Endothelial cell of umbilical vein (primary cell): ENCODE data around the gene EME2. TPM values are rescaled to one million over a fixed set of nuclear protein-coding genes. Genes with fewer than 3 reads are reported as not detected.

ENCODE experiments used
- BruUV-seq: library from RNA; stranded (reverse); fragments of 400-500 nt; replicated peaks from 2 replicates; lab custom pipeline; 2021; lab: Mats Ljungman, UMichigan
- CTCF ChIA-PET: fragments of 300-600, 350-600 bp; sonication (Branson Sonifier 250); formaldehyde crosslinking; loops from one replicate; lab custom pipeline; 2021; ENCODE audit warnings: antibody characterized with exemption, inconsistent platforms; lab: Charles Lee
- POLR2A ChIA-PET: fragments of 300-600, 350-600 bp; sonication (Branson Sonifier 250); formaldehyde crosslinking; loops from one replicate; lab custom pipeline; 2021; ENCODE audit warnings: antibody characterized with exemption, inconsistent platforms; lab: Charles Lee
- DNase-seq: peaks from one replicate; pipeline ENCODE4 v3.0.0-alpha.2; 2011; ENCODE audit warnings: low read depth, low spot score
- FAIRE-seq: peaks from 2 replicates; lab custom pipeline; 2011; peaks lifted over from hg19 to GRCh38; lab: Jason Lieb, UNC
- H2AFZ ChIP-seq: 2 replicates; pipeline ENCODE4 v1.6.0; 2012; ENCODE audit warnings: low read depth, low read length, control low read depth, inconsistent platforms
- H3K27ac ChIP-seq: 2 replicates; pipeline ENCODE4 v1.5.1; 2011; ENCODE audit warnings: low read depth, mild to moderate bottlenecking, control low read depth, low read length, moderate library complexity; ENCODE audit not compliant: insufficient read depth
- H3K27me3 ChIP-seq, 2 experiments: 2 replicates each; pipeline versions ENCODE4 v1.6.0 to v1.6.1; 2011; ENCODE audit warnings: low read length in 2 of 2, mixed read lengths in 1 of 2; ENCODE audit not compliant: control insufficient read depth in 2 of 2, insufficient read depth in 2 of 2
- H3K36me3 ChIP-seq, 2 experiments: 2 replicates in 1 of 2; 3 replicates in 1 of 2; pipeline ENCODE4 v1.5.1; 2011; ENCODE audit warnings: low read length in 2 of 2, mild to moderate bottlenecking in 1 of 2, moderate library complexity in 1 of 2; ENCODE audit not compliant: control insufficient read depth in 2 of 2, insufficient read depth in 2 of 2; ENCODE audit errors: extremely low read depth in 1 of 2
- H3K4me1 ChIP-seq: 3 replicates; pipeline ENCODE4 v1.5.1; 2011; ENCODE audit warnings: mild to moderate bottlenecking, low read length; ENCODE audit not compliant: control insufficient read depth, insufficient read depth; ENCODE audit errors: extremely low read depth
- H3K4me2 ChIP-seq: 2 replicates; pipeline ENCODE4 v1.6.1; 2011; ENCODE audit warnings: low read length, control low read depth, mixed read lengths; ENCODE audit not compliant: insufficient read depth
- H3K4me3 ChIP-seq, 3 experiments: fragments of 200-600 bp in 1 of 3; sonication (generic), shearing (Covaris generic) in 1 of 3; replicated peaks in 1 of 3; 2 replicates each; pipeline ENCODE4 v1.5.1; 2011 to 2016; ENCODE audit warnings: control low read depth in 3 of 3, low read length in 3 of 3, mild to moderate bottlenecking in 2 of 3, inconsistent platforms in 1 of 3, low read depth in 1 of 3, moderate library complexity in 1 of 3; ENCODE audit not compliant: insufficient read depth in 1 of 3
- H3K79me2 ChIP-seq: 2 replicates; pipeline ENCODE4 v1.6.0; 2012; ENCODE audit warnings: low read length, inconsistent platforms; ENCODE audit not compliant: control insufficient read depth, insufficient read depth
- H3K9ac ChIP-seq: replicated peaks from 2 replicates; pipeline ENCODE3; 2011; ENCODE audit warnings: low read length, control low read depth; ENCODE audit not compliant: insufficient read depth; ENCODE audit errors: extremely low read depth
- H3K9me1 ChIP-seq: replicated peaks from 3 replicates; pipeline ENCODE4 v1.6.0; 2011; ENCODE audit warnings: mild to moderate bottlenecking, low read length; ENCODE audit not compliant: control insufficient read depth, insufficient read depth; ENCODE audit errors: extremely low read depth
- H3K9me3 ChIP-seq: replicated peaks from 2 replicates; pipeline ENCODE4 v1.5.1; 2012; ENCODE audit warnings: low read length, inconsistent platforms; ENCODE audit not compliant: control insufficient read depth, insufficient read depth
- H4K20me1 ChIP-seq: replicated peaks from 2 replicates; pipeline ENCODE3; 2011; ENCODE audit warnings: mild to moderate bottlenecking, low read length; ENCODE audit not compliant: control insufficient read depth, insufficient read depth; ENCODE audit errors: extremely low read depth
- GATA2 ChIP-seq: IDR thresholded peaks from 2 replicates; pipeline ENCODE4 v1.7.0; 2011; ENCODE audit warnings: low read depth, mild to moderate bottlenecking, moderate library complexity, mixed read lengths, low read length; ENCODE audit not compliant: insufficient read length, insufficient read depth
- POLR2AphosphoS5 ChIP-seq: IDR thresholded peaks from 2 replicates; pipeline ENCODE4 v1.6.1; 2012; ENCODE audit warnings: low read depth, mild to moderate bottlenecking, control low read depth, low read length, moderate library complexity; ENCODE audit not compliant: insufficient read depth
- dilution Hi-C: fragments of 300-500 bp; cut with MboI; formaldehyde crosslinking; loops from one replicate; pipeline ENCODE4 v1.15.0; 2019; ENCODE audit warnings: low sequenced_read_pairs; ENCODE audit not compliant: extremely low pct_ligation_motif_present
- intact Hi-C: fragments of 100-400 bp; cut with micrococcal nuclease; formaldehyde crosslinking; loops from one replicate; pipeline ENCODE4 v1.10.0; 2022
- polyA plus RNA-seq, 4 experiments: library from polyadenylated mRNA; depleted of rRNA in 3 of 4; stranded (reverse) in 3 of 4; unstranded in 1 of 4; fragments of >200 nt; gene quantifications; 2 replicates each; pipeline versions ENCODE4 v1.2.1 to v1.2.3, GENCODE V29; 2011 to 2012; ENCODE audit warnings: missing spikeins in 1 of 4
- total RNA-seq: library from RNA; stranded (reverse); gene quantifications from 2 replicates; pipeline ENCODE4 v1.2.3, GENCODE V29; 2021
- TF ChIP-seq, protein P1 (sequence below): IDR thresholded peaks from 2 replicates; pipeline ENCODE4 v1.6.1; 2011; ENCODE audit not compliant: insufficient read depth, insufficient read length
- TF ChIP-seq, protein P2 (sequence below), 2 donors: IDR thresholded peaks; 1 replicate in 1 of 2; 2 replicates in 1 of 2; pipeline ENCODE4 v1.5.1; 2011; ENCODE audit warnings: low read length in 2 of 2, mild to moderate bottlenecking in 2 of 2, moderate library complexity in 2 of 2, control low read depth in 1 of 2, inconsistent platforms in 1 of 2, low read depth in 1 of 2; ENCODE audit not compliant: insufficient read depth in 1 of 2; ENCODE audit errors: extremely low read depth in 1 of 2

The EME2 gene
- total and polyA plus RNA-seq, 2 donors (not counting 3 experiments of a cell fraction or from before 2014, with no cell fraction given) = 9.7 to 21.4 TPM

DNA sequence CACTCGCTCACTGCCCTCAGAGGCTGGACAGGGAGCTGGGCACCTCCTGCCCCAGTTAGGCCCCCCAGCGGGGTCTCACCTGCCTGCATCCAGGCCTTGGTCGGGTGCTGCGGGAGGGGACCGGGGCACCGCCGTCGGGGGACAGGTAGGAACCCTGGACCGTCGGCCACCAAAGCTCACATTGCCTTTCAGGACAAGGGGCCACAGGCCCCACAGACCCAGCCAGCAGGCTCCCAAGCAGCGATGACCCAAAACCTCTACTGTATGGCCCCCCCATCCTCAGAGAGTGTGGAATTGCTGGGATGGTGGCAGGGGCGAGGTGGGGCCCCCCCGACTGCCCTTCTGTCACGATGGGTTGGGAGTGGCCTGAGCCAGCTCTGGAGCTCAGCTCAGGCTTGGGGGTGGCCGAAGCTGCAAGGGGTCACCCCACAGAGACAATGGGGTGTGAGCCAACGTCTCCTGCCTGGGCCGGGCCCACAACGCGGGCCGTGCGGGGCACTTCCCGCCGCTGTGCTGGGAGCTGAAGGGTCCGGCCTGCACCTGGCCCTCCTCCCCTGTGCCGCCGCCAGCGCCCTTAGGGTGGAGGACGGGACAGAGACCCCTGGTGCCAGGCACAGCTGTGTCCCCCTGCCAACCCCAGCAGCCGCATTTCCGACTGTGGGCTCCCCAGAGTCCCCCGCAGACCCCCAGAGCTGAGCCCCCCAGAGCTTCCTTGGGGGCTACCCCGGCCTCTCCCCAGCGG is 20.4 kb downstream of the EME2 start:
- Histone ChIP-seq H3K9me1 (no peaks in the 10 kb centered on the region), H3K79me2 (no peaks in the 10 kb centered on the region), H3K4me1 (no peaks in the 10 kb centered on the region), H3K4me2 (no peak overlapping the region), H3K36me3 (peaks cover 0 to 8% of the 10 kb centered on the region in 2 experiments), H3K9me3 (no peaks in the 10 kb centered on the region), H3K4me3 (no peak overlapping the region), H2AFZ (no peak overlapping the region), H3K9ac (no peak overlapping the region), H3K27ac (no peak overlapping the region), H3K27me3 (no peaks in the 10 kb centered on the region), H4K20me1 (no peaks in the 10 kb centered on the region)
- dilution Hi-C loops = no loop called here
- CTCF ChIA-PET = no interaction called here
- BruUV-seq = no TSS peak
- FAIRE-seq (no peak), DNase-seq (no peak)
- TF ChIP-seq POLR2AphosphoS5 (no peak), GATA2 (no peak)
- TF ChIP-seq, protein P1, sequence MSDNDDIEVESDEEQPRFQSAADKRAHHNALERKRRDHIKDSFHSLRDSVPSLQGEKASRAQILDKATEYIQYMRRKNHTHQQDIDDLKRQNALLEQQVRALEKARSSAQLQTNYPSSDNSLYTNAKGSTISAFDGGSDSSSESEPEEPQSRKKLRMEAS = no peak
- TF ChIP-seq, protein P2, sequence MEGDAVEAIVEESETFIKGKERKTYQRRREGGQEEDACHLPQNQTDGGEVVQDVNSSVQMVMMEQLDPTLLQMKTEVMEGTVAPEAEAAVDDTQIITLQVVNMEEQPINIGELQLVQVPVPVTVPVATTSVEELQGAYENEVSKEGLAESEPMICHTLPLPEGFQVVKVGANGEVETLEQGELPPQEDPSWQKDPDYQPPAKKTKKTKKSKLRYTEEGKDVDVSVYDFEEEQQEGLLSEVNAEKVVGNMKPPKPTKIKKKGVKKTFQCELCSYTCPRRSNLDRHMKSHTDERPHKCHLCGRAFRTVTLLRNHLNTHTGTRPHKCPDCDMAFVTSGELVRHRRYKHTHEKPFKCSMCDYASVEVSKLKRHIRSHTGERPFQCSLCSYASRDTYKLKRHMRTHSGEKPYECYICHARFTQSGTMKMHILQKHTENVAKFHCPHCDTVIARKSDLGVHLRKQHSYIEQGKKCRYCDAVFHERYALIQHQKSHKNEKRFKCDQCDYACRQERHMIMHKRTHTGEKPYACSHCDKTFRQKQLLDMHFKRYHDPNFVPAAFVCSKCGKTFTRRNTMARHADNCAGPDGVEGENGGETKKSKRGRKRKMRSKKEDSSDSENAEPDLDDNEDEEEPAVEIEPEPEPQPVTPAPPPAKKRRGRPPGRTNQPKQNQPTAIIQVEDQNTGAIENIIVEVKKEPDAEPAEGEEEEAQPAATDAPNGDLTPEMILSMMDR (IDR thresholded peaks at IDR 0.05; ENCODE audit: extremely low read depth in 1 of 2, insufficient read depth in 1 of 2, low read depth in 1 of 2, low read length in 2 of 2) = no peak
- intact Hi-C loops = no loop called here
- POLR2A ChIA-PET = no interaction called here
